Panc1 (cell line): ENCODE measurements around the gene SDF4. TPM values are rescaled to one million over a fixed set of nuclear protein-coding genes. Genes with fewer than 3 reads are reported as not detected.

ENCODE experiments used
- ATAC-seq: fragments of 200-7000 bp; cut with Tn5 transposase; 2 replicates; pipeline ENCODE4 v1.9.1; 2020; ENCODE audit warnings: mild to moderate bottlenecking, moderate library complexity
- BruUV-seq: library from RNA; stranded (reverse); fragments of 400-500 nt; replicated peaks from 2 replicates; lab custom pipeline; 2021; lab: Mats Ljungman, UMichigan
- CTCF ChIA-PET: fragments of 300-600 bp; sonication (Branson Sonifier 250); formaldehyde crosslinking; loops from one replicate; lab custom pipeline; 2022; ENCODE audit warnings: antibody characterized with exemption; lab: Charles Lee
- POLR2A ChIA-PET: fragments of 300-600 bp; sonication (Branson Sonifier 250); formaldehyde crosslinking; loops from one replicate; lab custom pipeline; 2022; ENCODE audit warnings: antibody characterized with exemption; lab: Charles Lee
- DNase-seq: peaks from one replicate; pipeline ENCODE4 v3.0.0-alpha.2; 2010; ENCODE audit warnings: low read depth, low spot score
- H3K27ac ChIP-seq: 2 replicates; pipeline ENCODE4 v1.5.1; 2011; ENCODE audit warnings: mild to moderate bottlenecking, low read length, inconsistent platforms
- H3K27me3 ChIP-seq: fragments of 200-500 bp; sonication (Bioruptor generic); 2 replicates; pipeline ENCODE4 v1.6.0; 2014; ENCODE audit warnings: low read length, inconsistent platforms; ENCODE audit not compliant: control insufficient read depth, insufficient read depth
- H3K36me3 ChIP-seq: fragments of 200-500 bp; sonication (Bioruptor generic); 2 replicates; pipeline ENCODE4 v1.5.1; 2014; ENCODE audit warnings: inconsistent platforms, mild to moderate bottlenecking, low read length, moderate library complexity; ENCODE audit not compliant: control insufficient read depth, insufficient read depth
- H3K4me1 ChIP-seq: 2 replicates; pipeline ENCODE4 v1.5.1; 2011; ENCODE audit warnings: inconsistent platforms, mild to moderate bottlenecking, low read length, moderate library complexity; ENCODE audit not compliant: control insufficient read depth, insufficient read depth
- H3K4me3 ChIP-seq, 2 experiments: 2 replicates each; pipeline ENCODE4 v1.5.1; 2011 to 2012; ENCODE audit warnings: low read depth in 2 of 2, low read length in 2 of 2, mild to moderate bottlenecking in 2 of 2, inconsistent platforms in 1 of 2, moderate library complexity in 1 of 2
- H3K9me3 ChIP-seq: fragments of 200-500 bp; sonication (Bioruptor generic); 2 replicates; pipeline ENCODE4 v1.5.1; 2014; ENCODE audit warnings: low read depth, mild to moderate bottlenecking, inconsistent platforms, low read length, moderate library complexity; ENCODE audit not compliant: control insufficient read depth, insufficient read depth
- CTCF ChIP-seq: fragments of 450-650 bp; IDR thresholded peaks from 2 replicates; pipeline ENCODE4 v1.5.1; 2017; ENCODE audit warnings: mild to moderate bottlenecking
- POLR2AphosphoS5 ChIP-seq: IDR thresholded peaks from 2 replicates; pipeline ENCODE4 v1.6.1; 2012; ENCODE audit warnings: mild to moderate bottlenecking, low read depth, low read length, moderate library complexity
- REST ChIP-seq, 2 experiments: IDR thresholded peaks; 2 replicates each; pipeline ENCODE4 v1.6.1; 2011 to 2012; ENCODE audit warnings: low read depth in 2 of 2, control low read depth in 1 of 2, low read length in 1 of 2, mild to moderate bottlenecking in 1 of 2, moderate library complexity in 1 of 2; ENCODE audit not compliant: insufficient read depth in 1 of 2
- SIN3A ChIP-seq: IDR thresholded peaks from 2 replicates; pipeline ENCODE4 v1.6.1; 2012; ENCODE audit warnings: low read depth, mild to moderate bottlenecking, low read length, moderate library complexity, borderline replicate concordance; ENCODE audit not compliant: insufficient read depth
- TCF7L2 ChIP-seq: IDR thresholded peaks from 2 replicates; pipeline ENCODE4 v1.6.1; 2011; ENCODE audit warnings: mild to moderate bottlenecking, low read depth, low read length, inconsistent platforms
- in situ Hi-C: cut with HindIII; loops from 2 replicates; pipeline ENCODE4 v1.10.0; 2016; ENCODE audit warnings: low sequenced_read_pairs, low pct_unique_long_range_greater_than_20kb
- intact Hi-C: fragments of 100-400 bp; cut with micrococcal nuclease; formaldehyde crosslinking; loops from one replicate; pipeline ENCODE4 v1.10.0; 2022; ENCODE audit not compliant: unreplicated experiment
- total RNA-seq: library from RNA; stranded (reverse); gene quantifications from one replicate; pipeline ENCODE4 v1.2.1, GENCODE V29; 2021; ENCODE audit not compliant: unreplicated experiment

The SDF4 gene
- total RNA-seq, 1 experiment from 2014 or later = 335 TPM

- no TSS peak for BruUV-seq
- ChIA-PET CTCF (interaction anchor here (0.5 kb wide), 1 partner anchor 198 kb away, joined by 3 read pairs; no protein-coding TSS in a partner anchor), POLR2A (interaction anchor here (0.6 kb wide), 1 partner anchor 218 kb away, joined by 3 read pairs; no protein-coding TSS in a partner anchor)
- H3K4me3 ChIP-seq = peak overlapping the region in 1 of 2 experiments; percentile 16; a peak in 1 of 4 replicates
- intact Hi-C loops (no loop called here), in situ Hi-C loops (no loop called here)
- no peaks in the 10 kb centered on the region for H3K27me3 ChIP-seq
- H3K9me3 ChIP-seq = no peaks in the 10 kb centered on the region
- H3K27ac ChIP-seq = peak overlapping the region; percentile 82
- peak; percentile 23 for ATAC-seq
- no peak for TF ChIP-seq REST (IDR thresholded peaks at IDR 0.05; ENCODE audit: insufficient read depth in 1 of 2, low read depth in 2 of 2, low read length in 1 of 2)
- TF ChIP-seq SIN3A = no peak
- no peak; the same call in 1 of the 2 replicates for TF ChIP-seq POLR2AphosphoS5
- TF ChIP-seq CTCF = no peak
- TF ChIP-seq TCF7L2 = no peak
- H3K4me1 ChIP-seq = peaks cover 75% of the 10 kb centered on the region
- no peaks in the 10 kb centered on the region for H3K36me3 ChIP-seq
- no peak for DNase-seq
These were observed 5.4 kb upstream of the SDF4 start for GRCh38 chr1:1236945-1237873.

GRCh38 chr1:1236176-1236763 is 4.5 kb upstream of the SDF4 start:
- DNase-seq (no peak), ATAC-seq (no peak)
- Histone ChIP-seq H3K27me3 (no peaks in the 10 kb centered on the region), H3K4me1 (peaks cover 70% of the 10 kb centered on the region), H3K4me3 (no peak overlapping the region), H3K27ac (peak overlapping the region; percentile 82), H3K9me3 (no peaks in the 10 kb centered on the region), H3K36me3 (peaks cover 2% of the 10 kb centered on the region; the same call in 1 of the 2 replicates)
- in situ Hi-C loops (no loop called here), intact Hi-C loops (no loop called here)
- ChIA-PET CTCF (interaction anchor here (0.5 kb wide), 1 partner anchor 197 kb away, joined by 3 read pairs; no protein-coding TSS in a partner anchor), POLR2A (no interaction called here)
- no peak for TF ChIP-seq SIN3A
- no peak; the same call in 1 of the 2 replicates for TF ChIP-seq POLR2AphosphoS5
- no peak for TF ChIP-seq TCF7L2
- TF ChIP-seq REST (IDR thresholded peaks at IDR 0.05; ENCODE audit: insufficient read depth in 1 of 2, low read depth in 2 of 2, low read length in 1 of 2) = no peak
- no peak for TF ChIP-seq CTCF
- no TSS peak for BruUV-seq
